ENCODE results near the gene CEND1. TPM values are rescaled to one million over a fixed set of nuclear protein-coding genes. Genes with fewer than 3 reads are reported as not detected.
A peak's percentile ranks its signal among the peaks of the same experiment; 100 is the strongest.

Gene CEND1
- total and polyA plus RNA-seq, 2 donors (not counting 3 experiments of a cell fraction or from before 2014, with no cell fraction given): 0.15 to 0.40 TPM

GRCh38 chr11:773425-773824 lies 16.5 kb downstream of the CEND1 start:
- Histone ChIP-seq H3K27me3 (ENCODE audit: control insufficient read depth in 2 of 2, insufficient read depth in 2 of 2, low read length in 2 of 2) (no peaks in the 10 kb centered on the region), H4K20me1 (replicated peaks; ENCODE audit: control insufficient read depth, extremely low read depth, insufficient read depth, low read length) (no peaks in the 10 kb centered on the region), H3K9ac (replicated peaks; ENCODE audit: extremely low read depth, insufficient read depth, low read length) (no peak overlapping the region), H3K79me2 (ENCODE audit: control insufficient read depth, insufficient read depth, low read length) (peaks cover 62% of the 10 kb centered on the region), H3K4me3 (replicated peaks in 1 of 3; ENCODE audit: insufficient read depth in 1 of 3, low read depth in 1 of 3, low read length in 3 of 3) (no peak overlapping the region), H3K36me3 (ENCODE audit: control insufficient read depth in 2 of 2, extremely low read depth in 1 of 2, insufficient read depth in 2 of 2, low read length in 2 of 2) (peaks cover 17 to 37% of the 10 kb centered on the region in 2 experiments), H3K9me1 (replicated peaks; ENCODE audit: control insufficient read depth, extremely low read depth, insufficient read depth, low read length) (no peaks in the 10 kb centered on the region), H3K9me3 (replicated peaks; ENCODE audit: control insufficient read depth, insufficient read depth, low read length) (no peaks in the 10 kb centered on the region), H3K27ac (ENCODE audit: insufficient read depth, low read depth, low read length) (no peak overlapping the region), H3K4me1 (ENCODE audit: control insufficient read depth, extremely low read depth, insufficient read depth, low read length) (peaks cover 22% of the 10 kb centered on the region), H2AFZ (ENCODE audit: low read depth, low read length) (no peak overlapping the region), H3K4me2 (ENCODE audit: insufficient read depth, low read length) (no peak overlapping the region)
- intact Hi-C loops (cut with micrococcal nuclease): no loop called here
- ChIA-PET POLR2A (no interaction called here), CTCF (no interaction called here)
- BruUV-seq (replicated peaks): no TSS peak
- dilution Hi-C loops (cut with MboI; ENCODE audit: extremely low pct_ligation_motif_present, low sequenced_read_pairs): no loop called here
- TF ChIP-seq POLR2AphosphoS5 (IDR thresholded peaks at IDR 0.05; ENCODE audit: insufficient read depth, low read depth, low read length) (no peak), MYC (IDR thresholded peaks at IDR 0.05; ENCODE audit: low read depth, low read length) (no peak), POLR2A (IDR thresholded peaks at IDR 0.05; ENCODE audit: low read depth, low read length) (no peak)
- TF ChIP-seq, protein P1, sequence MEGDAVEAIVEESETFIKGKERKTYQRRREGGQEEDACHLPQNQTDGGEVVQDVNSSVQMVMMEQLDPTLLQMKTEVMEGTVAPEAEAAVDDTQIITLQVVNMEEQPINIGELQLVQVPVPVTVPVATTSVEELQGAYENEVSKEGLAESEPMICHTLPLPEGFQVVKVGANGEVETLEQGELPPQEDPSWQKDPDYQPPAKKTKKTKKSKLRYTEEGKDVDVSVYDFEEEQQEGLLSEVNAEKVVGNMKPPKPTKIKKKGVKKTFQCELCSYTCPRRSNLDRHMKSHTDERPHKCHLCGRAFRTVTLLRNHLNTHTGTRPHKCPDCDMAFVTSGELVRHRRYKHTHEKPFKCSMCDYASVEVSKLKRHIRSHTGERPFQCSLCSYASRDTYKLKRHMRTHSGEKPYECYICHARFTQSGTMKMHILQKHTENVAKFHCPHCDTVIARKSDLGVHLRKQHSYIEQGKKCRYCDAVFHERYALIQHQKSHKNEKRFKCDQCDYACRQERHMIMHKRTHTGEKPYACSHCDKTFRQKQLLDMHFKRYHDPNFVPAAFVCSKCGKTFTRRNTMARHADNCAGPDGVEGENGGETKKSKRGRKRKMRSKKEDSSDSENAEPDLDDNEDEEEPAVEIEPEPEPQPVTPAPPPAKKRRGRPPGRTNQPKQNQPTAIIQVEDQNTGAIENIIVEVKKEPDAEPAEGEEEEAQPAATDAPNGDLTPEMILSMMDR (IDR thresholded peaks at IDR 0.05; ENCODE audit: extremely low read depth in 1 of 2, insufficient read depth in 1 of 2, low read depth in 1 of 2, low read length in 2 of 2): no peak
- FAIRE-seq (no peak), DNase-seq (ENCODE audit: low read depth, low spot score) (no peak)

DNA sequence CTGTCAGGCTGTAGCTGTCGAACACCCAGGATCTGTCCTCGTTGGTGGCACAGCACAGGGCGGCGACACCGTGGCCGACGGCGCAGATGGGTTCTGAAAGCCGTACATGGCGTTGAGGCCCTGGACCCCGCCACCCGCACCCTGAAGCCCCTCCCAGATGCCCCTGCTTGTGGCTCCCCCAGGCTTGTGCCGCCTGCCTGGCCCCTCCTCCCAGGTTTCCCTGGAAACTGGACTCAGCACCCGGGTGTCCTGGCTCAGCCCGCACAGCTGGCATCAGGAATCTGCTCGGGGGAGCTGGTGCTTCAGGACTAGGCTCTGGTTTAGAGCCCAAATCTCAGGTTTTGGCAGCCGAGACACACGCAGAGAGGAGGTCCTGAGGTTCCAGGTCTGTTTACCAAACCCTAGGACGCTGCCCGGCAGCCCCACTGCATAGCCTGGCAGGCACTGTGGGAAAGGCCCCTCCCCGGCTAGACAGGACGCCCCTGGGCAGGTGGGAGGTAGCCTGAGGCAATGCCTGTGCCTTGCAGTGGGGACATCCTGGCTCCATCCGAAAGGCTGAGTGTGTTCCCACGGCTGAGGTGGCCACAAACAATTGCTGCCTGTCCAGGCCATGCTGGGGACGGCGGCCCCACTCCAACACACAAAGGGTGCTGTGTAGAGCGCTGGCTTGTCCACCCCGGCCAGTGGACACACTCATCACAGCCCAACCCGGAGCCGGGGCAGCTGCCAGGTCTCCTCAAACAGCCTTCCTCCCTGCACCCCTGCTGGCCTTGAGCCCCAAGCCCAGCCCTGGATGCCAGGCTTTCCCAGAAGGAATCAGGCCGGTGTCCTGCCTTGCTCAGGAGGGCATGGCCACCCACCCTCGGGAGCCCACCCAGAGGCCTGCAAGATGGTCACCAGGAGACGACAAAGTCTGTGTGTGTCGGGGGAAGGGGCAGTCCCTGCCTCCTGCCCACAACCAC lies 17.2 kb downstream of the CEND1 start:
- FAIRE-seq: no peak
- Histone ChIP-seq H4K20me1 (replicated peaks; ENCODE audit: control insufficient read depth, extremely low read depth, insufficient read depth, low read length) (no peaks in the 10 kb centered on the region), H3K4me1 (ENCODE audit: control insufficient read depth, extremely low read depth, insufficient read depth, low read length) (peaks cover 17% of the 10 kb centered on the region), H3K9me3 (replicated peaks; ENCODE audit: control insufficient read depth, insufficient read depth, low read length) (no peaks in the 10 kb centered on the region), H3K4me3 (replicated peaks in 1 of 3; ENCODE audit: insufficient read depth in 1 of 3, low read depth in 1 of 3, low read length in 3 of 3) (no peak overlapping the region), H3K4me2 (ENCODE audit: insufficient read depth, low read length) (no peak overlapping the region), H2AFZ (ENCODE audit: low read depth, low read length) (no peak overlapping the region), H3K27ac (ENCODE audit: insufficient read depth, low read depth, low read length) (no peak overlapping the region), H3K9ac (replicated peaks; ENCODE audit: extremely low read depth, insufficient read depth, low read length) (no peak overlapping the region), H3K79me2 (ENCODE audit: control insufficient read depth, insufficient read depth, low read length) (peaks cover 56% of the 10 kb centered on the region), H3K9me1 (replicated peaks; ENCODE audit: control insufficient read depth, extremely low read depth, insufficient read depth, low read length) (no peaks in the 10 kb centered on the region), H3K36me3 (ENCODE audit: control insufficient read depth in 2 of 2, extremely low read depth in 1 of 2, insufficient read depth in 2 of 2, low read length in 2 of 2) (peaks cover 17 to 37% of the 10 kb centered on the region in 2 experiments), H3K27me3 (ENCODE audit: control insufficient read depth in 2 of 2, insufficient read depth in 2 of 2, low read length in 2 of 2) (no peaks in the 10 kb centered on the region)
- POLR2A ChIA-PET: no interaction called here
- BruUV-seq (replicated peaks): no TSS peak
- DNase-seq (ENCODE audit: low read depth, low spot score): no peak
- TF ChIP-seq GATA2 (IDR thresholded peaks at IDR 0.05; ENCODE audit: insufficient read depth, insufficient read length, low read depth, low read length): no peak
- TF ChIP-seq POLR2A (IDR thresholded peaks at IDR 0.05; ENCODE audit: low read depth, low read length): peak; percentile 27
- intact Hi-C loops (cut with micrococcal nuclease) (no loop called here), dilution Hi-C loops (cut with MboI; ENCODE audit: extremely low pct_ligation_motif_present, low sequenced_read_pairs) (no loop called here)
- CTCF ChIA-PET: no interaction called here
